CD14-positive monocyte (primary cell): ENCODE results near the gene ID1. TPM values are rescaled to one million over a fixed set of nuclear protein-coding genes. Genes with fewer than 3 reads are reported as not detected.

Experiments
- DNase-seq, 3 donors: peaks; one replicate each; pipeline ENCODE4 v3.0.0-alpha.2; 2011 to 2022
- H2AFZ ChIP-seq: 2 replicates; pipeline ENCODE4 v1.6.0; 2012; ENCODE audit warnings: mild to moderate bottlenecking, low read depth, low read length, inconsistent platforms; ENCODE audit not compliant: insufficient read depth, poor library complexity, severe bottlenecking
- H3K27ac ChIP-seq, 2 donors: 1 replicate in 1 of 2; 2 replicates in 1 of 2; pipeline ENCODE4 v1.5.1; 2012 to 2013; ENCODE audit warnings: low read length in 2 of 2, control low read depth in 1 of 2, inconsistent platforms in 1 of 2, low read depth in 1 of 2, mild to moderate bottlenecking in 1 of 2
- H3K27me3 ChIP-seq, 2 donors: one replicate each; pipeline versions ENCODE4 v1.6.0 to v1.6.1; 2011 to 2013; ENCODE audit warnings: low read length in 2 of 2; ENCODE audit not compliant: control insufficient read depth in 2 of 2, insufficient read depth in 2 of 2
- H3K36me3 ChIP-seq, 2 donors: replicated peaks in 1 of 2; 1 replicate in 1 of 2; 2 replicates in 1 of 2; pipeline versions ENCODE4 v1.5.1 to v1.6.1; 2012 to 2013; ENCODE audit warnings: low read length in 2 of 2, control low read depth in 1 of 2, inconsistent platforms in 1 of 2, mild to moderate bottlenecking in 1 of 2; ENCODE audit not compliant: insufficient read depth in 2 of 2, control insufficient read depth in 1 of 2
- H3K4me1 ChIP-seq, 2 donors: 1 replicate in 1 of 2; 2 replicates in 1 of 2; pipeline versions ENCODE4 v1.5.1 to v1.6.1; 2012 to 2013; ENCODE audit warnings: low read length in 2 of 2, control low read depth in 1 of 2, inconsistent platforms in 1 of 2, mild to moderate bottlenecking in 1 of 2, moderate library complexity in 1 of 2; ENCODE audit not compliant: insufficient read depth in 2 of 2, control insufficient read depth in 1 of 2
- H3K4me2 ChIP-seq: replicated peaks from 2 replicates; pipeline ENCODE3; 2012; ENCODE audit warnings: low read length, moderate library complexity, mild to moderate bottlenecking; ENCODE audit not compliant: poor library complexity, severe bottlenecking; ENCODE audit errors: extremely low read depth
- H3K4me3 ChIP-seq, 3 experiments: fragments of 200-600 bp in 1 of 3; sonication (generic) in 1 of 3; replicated peaks in 1 of 3; 1 replicate in 2 of 3; 2 replicates in 1 of 3; pipeline ENCODE4 v1.5.1; 2011 to 2013; ENCODE audit warnings: low read length in 3 of 3, mild to moderate bottlenecking in 3 of 3, control low read depth in 2 of 3, low read depth in 2 of 3, inconsistent platforms in 1 of 3, moderate library complexity in 1 of 3
- H3K79me2 ChIP-seq: 2 replicates; pipeline ENCODE4 v1.6.0; 2012; ENCODE audit warnings: mild to moderate bottlenecking, control low read depth, inconsistent platforms, low read length, moderate library complexity; ENCODE audit not compliant: insufficient read depth
- H3K9ac ChIP-seq: 2 replicates; pipeline ENCODE4 v1.6.0; 2017; ENCODE audit warnings: low read length, mild to moderate bottlenecking; ENCODE audit not compliant: insufficient read depth, poor library complexity, severe bottlenecking
- H3K9me3 ChIP-seq, 2 donors: replicated peaks in 1 of 2; 1 replicate in 1 of 2; 2 replicates in 1 of 2; pipeline versions ENCODE4 v1.5.1 to v1.6.1; 2012 to 2013; ENCODE audit warnings: low read length in 2 of 2, control low read depth in 1 of 2; ENCODE audit not compliant: control insufficient read depth in 1 of 2, insufficient read depth in 1 of 2
- H4K20me1 ChIP-seq: 2 replicates; pipeline ENCODE4 v1.6.0; 2012; ENCODE audit warnings: mild to moderate bottlenecking, low read length, control low read depth, moderate library complexity; ENCODE audit not compliant: insufficient read depth
- H3K27ac Mint-ChIP-seq, 7 donors: one replicate each; pipeline ENCODE4 v1.8.0; 2020; ENCODE audit warnings: mild to moderate bottlenecking in 7 of 7, mixed read lengths in 7 of 7, moderate library complexity in 6 of 7, inconsistent platforms in 2 of 7
- H3K27me3 Mint-ChIP-seq, 3 donors: one replicate each; pipeline ENCODE4 v1.8.0; 2021 to 2022; ENCODE audit warnings: low read depth in 3 of 3, mild to moderate bottlenecking in 3 of 3, mixed read lengths in 3 of 3, moderate library complexity in 3 of 3, inconsistent platforms in 1 of 3
- H3K36me3 Mint-ChIP-seq, 2 donors: one replicate each; pipeline ENCODE4 v1.8.0; 2020; ENCODE audit warnings: mixed read lengths in 2 of 2, inconsistent platforms in 1 of 2, mild to moderate bottlenecking in 1 of 2
- H3K4me1 Mint-ChIP-seq: one replicate; pipeline ENCODE4 v1.8.0; 2020; ENCODE audit warnings: mild to moderate bottlenecking, mixed read lengths
- H3K4me3 Mint-ChIP-seq, 2 donors: one replicate each; pipeline ENCODE4 v1.8.0; 2020; ENCODE audit warnings: mild to moderate bottlenecking in 2 of 2, mixed read lengths in 2 of 2, moderate library complexity in 1 of 2
- H3K9me3 Mint-ChIP-seq, 7 donors: one replicate each; pipeline ENCODE4 v1.8.0; 2020 to 2022; ENCODE audit warnings: mixed read lengths in 7 of 7, mild to moderate bottlenecking in 6 of 7, moderate library complexity in 6 of 7, inconsistent platforms in 2 of 7
- CTCF ChIP-seq: fragments of 200-600 bp; IDR thresholded peaks from one replicate; pipeline ENCODE4 v1.8.0; 2022; ENCODE audit warnings: antibody characterized with exemption, mild to moderate bottlenecking
- WGBS: methylation state at CpG from one replicate; pipeline ENCODE4 v1.1.5; 2013; ENCODE audit warnings: missing lambda C conversion rate; ENCODE audit not compliant: insufficient coverage; 5-methylcytosine and 5-hydroxymethylcytosine counted together
- intact Hi-C, 2 donors: fragments of 100-400 bp; cut with micrococcal nuclease; formaldehyde crosslinking; loops; one replicate each; pipeline versions ENCODE4 v1.15.0 to v1.15.1; 2023
- polyA plus RNA-seq, 3 donors: library from polyadenylated mRNA; depleted of rRNA in 1 of 3; unstranded in 2 of 3; stranded (reverse) in 1 of 3; fragments of 300-500 nt in 2 of 3; fragments of >200 nt in 1 of 3; fragmentation: Illumina TruSeq in 2 of 3; gene quantifications; 1 replicate in 2 of 3; 2 replicates in 1 of 3; pipeline ENCODE4 v1.2.3, GENCODE V29; 2012 to 2021

ID1 gene
- polyA plus RNA-seq, 3 donors, result 3.9 to 129 (median 12.5) TPM

DNA sequence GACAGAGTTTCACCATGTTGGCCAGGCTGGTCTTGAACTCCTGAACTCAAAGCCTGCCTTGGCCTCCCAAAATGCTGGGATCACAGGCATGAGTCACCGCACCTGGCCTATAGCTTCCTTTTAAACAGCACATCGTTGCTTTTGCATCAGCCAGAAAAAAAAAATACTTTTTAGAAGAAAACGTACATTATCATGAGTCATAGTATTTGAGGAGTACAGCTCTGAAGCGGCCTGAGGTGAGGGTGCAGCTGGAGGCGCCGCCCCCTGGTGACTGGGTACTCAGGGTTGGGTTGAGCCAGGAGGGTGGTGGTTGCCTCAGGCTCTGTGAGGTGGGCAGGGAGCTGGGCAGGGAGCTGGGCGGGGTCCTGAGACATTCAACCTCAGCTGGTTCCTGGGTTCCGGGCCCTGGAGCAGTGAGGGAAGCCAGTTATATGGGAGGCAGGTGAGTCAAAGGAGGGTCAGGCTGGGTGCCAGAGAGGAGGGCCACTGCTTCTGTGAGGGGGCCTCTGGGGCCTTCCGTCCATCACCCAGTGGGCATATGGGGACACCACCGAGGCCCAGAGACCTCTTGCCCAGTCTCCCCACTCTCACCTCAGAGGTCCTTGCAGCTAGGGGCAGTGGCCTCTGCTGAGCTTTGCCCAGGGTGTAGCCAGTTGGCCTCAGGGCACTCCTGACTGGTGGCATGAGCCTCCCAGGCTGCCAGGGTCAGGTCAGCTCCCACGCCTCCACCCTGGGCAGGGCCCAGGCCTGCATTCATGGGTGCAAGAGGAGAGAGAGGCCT, 11.7 kb upstream of the ID1 start:
- WGBS, result 81% methylated on average over 8 of the region's 11 CpGs
- intact Hi-C loops, result no loop called here
- no peak for DNase-seq
- Mint-ChIP-seq H3K27me3 (peaks cover 9 to 13% (median 9%) of the 10 kb centered on the region in 3 donors), H3K4me1 (peaks cover 15% of the 10 kb centered on the region), H3K4me3 (no peak overlapping the region), H3K9me3 (peaks cover 0 to 4% (median 0%) of the 10 kb centered on the region in 7 donors), H3K36me3 (no peaks in the 10 kb centered on the region), H3K27ac (no peak overlapping the region)
- no peak overlapping the region for H3K27ac ChIP-seq
- no peak overlapping the region for H2AFZ ChIP-seq
- no peak overlapping the region for H3K4me2 ChIP-seq
- no peaks in the 10 kb centered on the region for H3K9me3 ChIP-seq
- no peak for TF ChIP-seq CTCF
- H3K4me3 ChIP-seq, result no peak overlapping the region
- no peaks in the 10 kb centered on the region for H3K79me2 ChIP-seq
- no peaks in the 10 kb centered on the region for H3K36me3 ChIP-seq
- H3K9ac ChIP-seq, result no peak overlapping the region
- peaks cover 0 to 8% of the 10 kb centered on the region in 2 donors for H3K4me1 ChIP-seq
- H3K27me3 ChIP-seq, result peaks cover 0 to 6% of the 10 kb centered on the region in 2 donors
- no peaks in the 10 kb centered on the region for H4K20me1 ChIP-seq

DNA sequence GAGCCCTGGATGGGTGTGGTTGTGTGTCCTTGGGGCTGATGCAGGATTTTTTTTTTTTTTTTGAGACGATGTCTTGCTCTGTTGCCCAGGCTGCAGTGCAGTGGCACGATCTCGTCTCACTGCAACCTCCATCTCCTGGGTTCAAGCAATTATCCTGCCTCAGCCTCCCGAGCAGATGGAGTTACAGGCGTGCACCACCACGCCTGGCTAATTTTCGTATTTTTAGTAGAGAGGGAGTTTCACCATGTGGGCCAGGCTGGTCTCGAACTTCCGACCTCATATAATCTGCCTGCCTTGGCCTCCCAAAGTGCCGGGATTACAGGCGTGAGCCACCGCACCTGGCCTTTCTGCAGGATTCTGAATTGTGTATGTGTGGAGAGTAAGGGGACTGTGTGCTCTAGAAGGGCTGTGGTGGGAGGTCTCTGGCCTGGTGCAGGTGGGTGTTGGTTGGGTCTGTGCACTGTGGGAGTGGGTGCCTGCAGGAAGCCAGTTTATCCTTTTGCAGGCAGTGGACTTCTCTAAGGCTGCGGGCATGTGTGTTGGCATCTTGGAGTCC, 11.0 kb upstream of the ID1 start:
- no peak for TF ChIP-seq CTCF
- Histone ChIP-seq H4K20me1 (no peaks in the 10 kb centered on the region), H3K79me2 (no peaks in the 10 kb centered on the region), H3K9ac (no peak overlapping the region), H3K4me1 (peaks cover 0 to under 1% of the 10 kb centered on the region in 2 donors), H3K4me3 (no peak overlapping the region), H3K36me3 (no peaks in the 10 kb centered on the region), H3K4me2 (no peak overlapping the region), H3K27ac (no peak overlapping the region), H3K27me3 (no peaks in the 10 kb centered on the region), H3K9me3 (no peaks in the 10 kb centered on the region), H2AFZ (no peak overlapping the region)
- peaks cover 9% of the 10 kb centered on the region for H3K4me1 Mint-ChIP-seq
- H3K36me3 Mint-ChIP-seq, result no peaks in the 10 kb centered on the region
- DNase-seq, result no peak
- no peak overlapping the region for H3K4me3 Mint-ChIP-seq
- peaks cover 0 to 4% (median 0%) of the 10 kb centered on the region in 7 donors for H3K9me3 Mint-ChIP-seq
- H3K27ac Mint-ChIP-seq, result peak overlapping the region in 1 of 7 donors; percentile 2
- peaks cover 2 to 7% (median 3%) of the 10 kb centered on the region in 3 donors for H3K27me3 Mint-ChIP-seq
- intact Hi-C loops, result no loop called here
- 99% methylated on average over 8 of the region's 13 CpGs for WGBS
